Fibroblast of skin of right quadriceps (primary cell): Measurements from ENCODE around the gene CREB5.

Experiments used
- DNase-seq: peaks from one replicate; pipeline ENCODE4 v3.0.0-alpha.2; 2013

CREB5 gene

GRCh38 chr7:28656529-28656928, 244.2 kb downstream of the CREB5 start:
- DNase-seq: no peak

GRCh38 chr7:28658381-28658780, 246.1 kb downstream of the CREB5 start:
- no peak for DNase-seq

GRCh38 chr7:28660132-28660531, 247.8 kb downstream of the CREB5 start:
- DNase-seq: no peak

- DNase-seq: no peak
These were observed 249.7 kb downstream of the CREB5 start for GRCh38 chr7:28661826-28662595.

- peak; percentile 50 for DNase-seq
These were observed 253.8 kb downstream of the CREB5 start for GRCh38 chr7:28666154-28666553.

- no peak for DNase-seq
These were observed 255.8 kb downstream of the CREB5 start for GRCh38 chr7:28668085-28668484.

GRCh38 chr7:28669330-28669729, 257.0 kb downstream of the CREB5 start:
- DNase-seq: no peak

- no peak for DNase-seq
These were observed 259.2 kb downstream of the CREB5 start for GRCh38 chr7:28671526-28671925.

- no peak for DNase-seq
These were observed 260.1 kb downstream of the CREB5 start for GRCh38 chr7:28672397-28672797.

GRCh38 chr7:28674359-28674782, 262.1 kb downstream of the CREB5 start:
- no peak for DNase-seq

GRCh38 chr7:28675429-28675828, 263.1 kb downstream of the CREB5 start:
- no peak for DNase-seq

- no peak for DNase-seq
These were observed 265.4 kb downstream of the CREB5 start for GRCh38 chr7:28677668-28678067.

GRCh38 chr7:28678431-28678965, 266.2 kb downstream of the CREB5 start:
- DNase-seq: no peak

- no peak for DNase-seq
These were observed 269.5 kb downstream of the CREB5 start for GRCh38 chr7:28681693-28682310.

GRCh38 chr7:28682801-28683200, 270.5 kb downstream of the CREB5 start:
- no peak for DNase-seq

GRCh38 chr7:28684650-28685241, 272.4 kb downstream of the CREB5 start:
- DNase-seq: no peak

GRCh38 chr7:28685242-28685643, 272.9 kb downstream of the CREB5 start:
- no peak for DNase-seq

- peak; percentile 99 for DNase-seq
These were observed 273.5 kb downstream of the CREB5 start for GRCh38 chr7:28685644-28686417.

GRCh38 chr7:28686418-28686800, 274.1 kb downstream of the CREB5 start:
- DNase-seq: peak; percentile 76

- no peak for DNase-seq
These were observed 275.2 kb downstream of the CREB5 start for GRCh38 chr7:28687537-28687936.

GRCh38 chr7:28688174-28688573, 275.9 kb downstream of the CREB5 start:
- DNase-seq: no peak

GRCh38 chr7:28688651-28689050, 276.3 kb downstream of the CREB5 start:
- peak; percentile 69 for DNase-seq
